GM23248 (cell line): ENCODE data around the gene C2CD4C.

Experiments
- EZH2 ChIP-seq: fragments of 200-600 bp; sonication (generic); IDR thresholded peaks from 2 replicates; pipeline ENCODE4 v1.6.1; 2018; ENCODE audit warnings: antibody characterized with exemption, mild to moderate bottlenecking; ENCODE audit not compliant: insufficient read depth, poor library complexity, severe bottlenecking
- EZH2phosphoT487 ChIP-seq: fragments of 200-600 bp; sonication (generic); IDR thresholded peaks from 2 replicates; pipeline ENCODE4 v1.6.1; 2018; ENCODE audit warnings: antibody characterized with exemption, moderate library complexity, mild to moderate bottlenecking, low read depth; ENCODE audit not compliant: insufficient read depth

DNA sequence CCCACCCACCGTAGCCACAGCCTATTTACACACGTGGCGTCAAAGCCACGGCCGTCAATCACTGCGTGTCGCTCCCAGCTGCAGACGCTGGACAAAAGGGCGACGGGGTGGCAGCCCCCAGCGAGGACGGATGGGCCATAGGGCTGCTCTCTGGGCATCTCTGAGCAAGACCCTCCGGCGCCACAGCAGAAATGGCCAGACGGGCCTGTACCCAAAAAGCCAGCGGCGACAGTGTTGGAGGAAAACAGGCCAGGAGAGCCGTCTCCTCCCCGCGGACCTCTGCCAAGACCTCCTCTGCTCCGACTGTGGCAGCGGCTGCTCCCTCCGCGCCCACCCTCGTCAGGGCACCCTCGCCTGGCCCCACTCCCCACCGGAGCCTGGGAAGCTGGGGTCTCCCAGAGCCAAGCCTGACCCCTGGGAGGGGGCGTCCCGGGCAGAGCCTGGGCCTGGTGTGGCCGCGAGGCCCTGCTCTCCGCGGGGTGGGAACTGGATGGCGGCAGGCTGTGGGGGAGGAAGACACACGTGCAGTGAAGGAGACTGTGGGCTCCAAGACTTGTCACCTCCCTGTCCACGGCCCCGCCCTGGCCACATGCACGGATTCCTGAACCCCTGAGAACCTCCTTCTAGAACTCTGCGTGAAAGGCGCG lies 2.7 kb downstream of the C2CD4C start:
- TF ChIP-seq EZH2phosphoT487 (no peak), EZH2 (no peak)
